Measurements from ENCODE around the gene KIAA0753. TPM values are rescaled to one million over a fixed set of nuclear protein-coding genes. Genes with fewer than 3 reads are reported as not detected.
"Not testable (repeated sequence)": the region's sequence is repeated elsewhere in the genome, so short reads cannot be mapped to it uniquely, and the experiment has no call there.

The KIAA0753 gene
- total and polyA plus RNA-seq, 2 of the 13 experiments (the other 11 are each of a cell fraction or from before 2014, with no cell fraction given), result 5.2 to 9.1 TPM

DNA sequence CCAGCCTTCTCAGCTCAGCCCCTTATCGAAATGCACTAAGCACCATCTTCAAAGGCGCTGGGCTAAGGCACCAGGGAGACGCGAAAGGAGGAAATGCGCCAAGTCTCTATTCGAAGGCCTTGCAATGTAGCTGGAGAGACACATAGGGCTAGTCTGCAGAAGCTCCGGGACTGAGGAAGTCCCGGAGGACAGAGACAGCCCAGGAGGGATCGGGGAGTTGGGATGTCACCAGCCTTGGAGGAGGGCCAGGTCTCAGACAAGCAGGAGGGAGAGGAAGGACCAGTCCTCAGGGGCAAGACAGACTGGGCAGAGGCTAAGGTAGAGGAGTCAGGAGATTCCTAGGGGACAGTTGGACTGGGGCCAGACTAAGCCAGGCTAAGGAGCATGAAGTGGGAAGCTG lies 19.6 kb upstream of the KIAA0753 start (continued):
- TF ChIP-seq, protein P1, sequence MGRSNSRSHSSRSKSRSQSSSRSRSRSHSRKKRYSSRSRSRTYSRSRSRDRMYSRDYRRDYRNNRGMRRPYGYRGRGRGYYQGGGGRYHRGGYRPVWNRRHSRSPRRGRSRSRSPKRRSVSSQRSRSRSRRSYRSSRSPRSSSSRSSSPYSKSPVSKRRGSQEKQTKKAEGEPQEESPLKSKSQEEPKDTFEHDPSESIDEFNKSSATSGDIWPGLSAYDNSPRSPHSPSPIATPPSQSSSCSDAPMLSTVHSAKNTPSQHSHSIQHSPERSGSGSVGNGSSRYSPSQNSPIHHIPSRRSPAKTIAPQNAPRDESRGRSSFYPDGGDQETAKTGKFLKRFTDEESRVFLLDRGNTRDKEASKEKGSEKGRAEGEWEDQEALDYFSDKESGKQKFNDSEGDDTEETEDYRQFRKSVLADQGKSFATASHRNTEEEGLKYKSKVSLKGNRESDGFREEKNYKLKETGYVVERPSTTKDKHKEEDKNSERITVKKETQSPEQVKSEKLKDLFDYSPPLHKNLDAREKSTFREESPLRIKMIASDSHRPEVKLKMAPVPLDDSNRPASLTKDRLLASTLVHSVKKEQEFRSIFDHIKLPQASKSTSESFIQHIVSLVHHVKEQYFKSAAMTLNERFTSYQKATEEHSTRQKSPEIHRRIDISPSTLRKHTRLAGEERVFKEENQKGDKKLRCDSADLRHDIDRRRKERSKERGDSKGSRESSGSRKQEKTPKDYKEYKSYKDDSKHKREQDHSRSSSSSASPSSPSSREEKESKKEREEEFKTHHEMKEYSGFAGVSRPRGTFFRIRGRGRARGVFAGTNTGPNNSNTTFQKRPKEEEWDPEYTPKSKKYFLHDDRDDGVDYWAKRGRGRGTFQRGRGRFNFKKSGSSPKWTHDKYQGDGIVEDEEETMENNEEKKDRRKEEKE (IDR thresholded peaks at IDR 0.05), result no peak
- TF ChIP-seq, protein P2, sequence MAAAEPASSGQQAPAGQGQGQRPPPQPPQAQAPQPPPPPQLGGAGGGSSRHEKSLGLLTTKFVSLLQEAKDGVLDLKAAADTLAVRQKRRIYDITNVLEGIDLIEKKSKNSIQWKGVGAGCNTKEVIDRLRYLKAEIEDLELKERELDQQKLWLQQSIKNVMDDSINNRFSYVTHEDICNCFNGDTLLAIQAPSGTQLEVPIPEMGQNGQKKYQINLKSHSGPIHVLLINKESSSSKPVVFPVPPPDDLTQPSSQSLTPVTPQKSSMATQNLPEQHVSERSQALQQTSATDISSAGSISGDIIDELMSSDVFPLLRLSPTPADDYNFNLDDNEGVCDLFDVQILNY (CRISPR knock-in tag; conservative IDR thresholded peaks at IDR 0.05), result no peak

DNA sequence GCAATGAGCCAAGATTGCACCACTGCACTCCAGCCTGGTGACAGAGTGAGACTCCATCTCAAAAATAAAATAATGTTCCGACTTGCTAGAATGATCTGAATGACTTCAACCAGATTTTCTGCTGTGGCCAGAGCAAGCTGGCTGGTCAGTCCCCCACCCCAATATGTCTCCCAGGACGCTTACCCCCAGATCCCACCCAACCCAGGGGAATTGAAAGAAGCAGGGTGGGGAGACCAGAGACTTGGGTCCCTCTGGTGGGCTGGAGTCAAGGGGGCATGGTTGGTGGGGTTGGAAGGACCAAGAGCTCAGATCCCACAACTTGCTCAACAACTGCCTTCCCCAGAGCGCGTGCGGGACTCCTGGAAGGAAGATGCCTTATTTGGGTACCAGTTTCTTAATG lies 17.9 kb upstream of the KIAA0753 start:
- H3K9me3 ChIP-seq (ENCODE audit: low read length); ATAC-seq; BruUV-seq (replicated peaks); POLR2A ChIA-PET; H3K36me3 ChIP-seq (replicated peaks in 1 of 2; ENCODE audit: control insufficient read depth in 1 of 2, insufficient read depth in 2 of 2, low read length in 2 of 2); CTCF ChIA-PET (ENCODE audit: low intra/inter-chr PET ratio, low total read pairs); H3K4me2 ChIP-seq (ENCODE audit: low read depth, low read length); H3K27me3 ChIP-seq (ENCODE audit: control insufficient read depth in 1 of 2, insufficient read depth in 2 of 2, low read length in 2 of 2); in situ Hi-C loops (cut with HindIII; ENCODE audit: extremely low pct_ligation_motif_present, low pct_unique_long_range_greater_than_20kb); H2AFZ ChIP-seq (ENCODE audit: low read length); DNase-seq (ENCODE audit: low spot score); intact Hi-C loops (cut with micrococcal nuclease; ENCODE audit: unreplicated experiment); H3K4me3 ChIP-seq (replicated peaks in 1 of 3; ENCODE audit: insufficient read depth in 1 of 3, low read depth in 2 of 3, low read length in 3 of 3); H3K27ac ChIP-seq (ENCODE audit: extremely low read length, insufficient read depth, low read length); H3K9ac ChIP-seq (ENCODE audit: insufficient read depth, low read depth, low read length); FAIRE-seq: not testable (repeated sequence)
- H4K20me1 ChIP-seq (ENCODE audit: insufficient read depth, low read length), result peaks cover 11% of the 10 kb centered on the region
- H3K4me1 ChIP-seq (ENCODE audit: insufficient read depth, low read length), result peaks cover 20% of the 10 kb centered on the region
- H3K79me2 ChIP-seq (ENCODE audit: insufficient read depth, low read length), result peaks cover 14% of the 10 kb centered on the region
- WGBS (ENCODE audit: low lambda C conversion rate), result 83% methylated on average over 5 of the region's 5 CpGs
